Endothelial cell of umbilical vein (primary cell): ENCODE measurements around the gene GALNT9. TPM values are rescaled to one million over a fixed set of nuclear protein-coding genes. Genes with fewer than 3 reads are reported as not detected.

Experiments
- BruUV-seq: library from RNA; stranded (reverse); fragments of 400-500 nt; replicated peaks from 2 replicates; lab custom pipeline; 2021; lab: Mats Ljungman, UMichigan
- CTCF ChIA-PET: fragments of 300-600, 350-600 bp; sonication (Branson Sonifier 250); formaldehyde crosslinking; loops from one replicate; lab custom pipeline; 2021; ENCODE audit warnings: antibody characterized with exemption, inconsistent platforms; lab: Charles Lee
- POLR2A ChIA-PET: fragments of 300-600, 350-600 bp; sonication (Branson Sonifier 250); formaldehyde crosslinking; loops from one replicate; lab custom pipeline; 2021; ENCODE audit warnings: antibody characterized with exemption, inconsistent platforms; lab: Charles Lee
- DNase-seq: peaks from one replicate; pipeline ENCODE4 v3.0.0-alpha.2; 2011; ENCODE audit warnings: low read depth, low spot score
- FAIRE-seq: peaks from 2 replicates; lab custom pipeline; 2011; peaks lifted over from hg19 to GRCh38; lab: Jason Lieb, UNC
- H2AFZ ChIP-seq: 2 replicates; pipeline ENCODE4 v1.6.0; 2012; ENCODE audit warnings: low read depth, low read length, control low read depth, inconsistent platforms
- H3K27ac ChIP-seq: 2 replicates; pipeline ENCODE4 v1.5.1; 2011; ENCODE audit warnings: low read depth, mild to moderate bottlenecking, control low read depth, low read length, moderate library complexity; ENCODE audit not compliant: insufficient read depth
- H3K27me3 ChIP-seq, 2 experiments: 2 replicates each; pipeline versions ENCODE4 v1.6.0 to v1.6.1; 2011; ENCODE audit warnings: low read length in 2 of 2, mixed read lengths in 1 of 2; ENCODE audit not compliant: control insufficient read depth in 2 of 2, insufficient read depth in 2 of 2
- H3K36me3 ChIP-seq, 2 experiments: 2 replicates in 1 of 2; 3 replicates in 1 of 2; pipeline ENCODE4 v1.5.1; 2011; ENCODE audit warnings: low read length in 2 of 2, mild to moderate bottlenecking in 1 of 2, moderate library complexity in 1 of 2; ENCODE audit not compliant: control insufficient read depth in 2 of 2, insufficient read depth in 2 of 2; ENCODE audit errors: extremely low read depth in 1 of 2
- H3K4me1 ChIP-seq: 3 replicates; pipeline ENCODE4 v1.5.1; 2011; ENCODE audit warnings: mild to moderate bottlenecking, low read length; ENCODE audit not compliant: control insufficient read depth, insufficient read depth; ENCODE audit errors: extremely low read depth
- H3K4me2 ChIP-seq: 2 replicates; pipeline ENCODE4 v1.6.1; 2011; ENCODE audit warnings: low read length, control low read depth, mixed read lengths; ENCODE audit not compliant: insufficient read depth
- H3K4me3 ChIP-seq, 3 experiments: fragments of 200-600 bp in 1 of 3; sonication (generic), shearing (Covaris generic) in 1 of 3; replicated peaks in 1 of 3; 2 replicates each; pipeline ENCODE4 v1.5.1; 2011 to 2016; ENCODE audit warnings: control low read depth in 3 of 3, low read length in 3 of 3, mild to moderate bottlenecking in 2 of 3, inconsistent platforms in 1 of 3, low read depth in 1 of 3, moderate library complexity in 1 of 3; ENCODE audit not compliant: insufficient read depth in 1 of 3
- H3K79me2 ChIP-seq: 2 replicates; pipeline ENCODE4 v1.6.0; 2012; ENCODE audit warnings: low read length, inconsistent platforms; ENCODE audit not compliant: control insufficient read depth, insufficient read depth
- H3K9ac ChIP-seq: replicated peaks from 2 replicates; pipeline ENCODE3; 2011; ENCODE audit warnings: low read length, control low read depth; ENCODE audit not compliant: insufficient read depth; ENCODE audit errors: extremely low read depth
- H3K9me1 ChIP-seq: replicated peaks from 3 replicates; pipeline ENCODE4 v1.6.0; 2011; ENCODE audit warnings: mild to moderate bottlenecking, low read length; ENCODE audit not compliant: control insufficient read depth, insufficient read depth; ENCODE audit errors: extremely low read depth
- H3K9me3 ChIP-seq: replicated peaks from 2 replicates; pipeline ENCODE4 v1.5.1; 2012; ENCODE audit warnings: low read length, inconsistent platforms; ENCODE audit not compliant: control insufficient read depth, insufficient read depth
- H4K20me1 ChIP-seq: replicated peaks from 2 replicates; pipeline ENCODE3; 2011; ENCODE audit warnings: mild to moderate bottlenecking, low read length; ENCODE audit not compliant: control insufficient read depth, insufficient read depth; ENCODE audit errors: extremely low read depth
- CTCF ChIP-seq, 2 donors: IDR thresholded peaks; 1 replicate in 1 of 2; 2 replicates in 1 of 2; pipeline ENCODE4 v1.5.1; 2011; ENCODE audit warnings: low read length in 2 of 2, mild to moderate bottlenecking in 2 of 2, moderate library complexity in 2 of 2, control low read depth in 1 of 2, inconsistent platforms in 1 of 2, low read depth in 1 of 2; ENCODE audit not compliant: insufficient read depth in 1 of 2; ENCODE audit errors: extremely low read depth in 1 of 2
- EZH2 ChIP-seq: IDR thresholded peaks from 2 replicates; pipeline ENCODE4 v1.6.1; 2012; ENCODE audit warnings: borderline replicate concordance, low read depth, mild to moderate bottlenecking, moderate library complexity, low read length, inconsistent platforms; ENCODE audit not compliant: severe bottlenecking
- FOS ChIP-seq: IDR thresholded peaks from 2 replicates; pipeline ENCODE4 v1.6.1; 2011; ENCODE audit warnings: mild to moderate bottlenecking, low read length, moderate library complexity, borderline replicate concordance; ENCODE audit not compliant: insufficient read depth
- GATA2 ChIP-seq: IDR thresholded peaks from 2 replicates; pipeline ENCODE4 v1.7.0; 2011; ENCODE audit warnings: low read depth, mild to moderate bottlenecking, moderate library complexity, mixed read lengths, low read length; ENCODE audit not compliant: insufficient read length, insufficient read depth
- JUN ChIP-seq: IDR thresholded peaks from 2 replicates; pipeline ENCODE4 v1.6.1; 2011; ENCODE audit warnings: borderline replicate concordance, low read depth; ENCODE audit not compliant: insufficient read length, insufficient read depth
- MAX ChIP-seq: IDR thresholded peaks from 2 replicates; pipeline ENCODE4 v1.6.1; 2011; ENCODE audit not compliant: insufficient read depth, insufficient read length
- MYC ChIP-seq: IDR thresholded peaks from one replicate; pipeline ENCODE4 v1.6.1; 2011; ENCODE audit warnings: mild to moderate bottlenecking, low read depth, low read length
- POLR2A ChIP-seq: IDR thresholded peaks from 2 replicates; pipeline ENCODE4 v1.6.1; 2012; ENCODE audit warnings: low read depth, mild to moderate bottlenecking, control low read depth, low read length
- POLR2AphosphoS5 ChIP-seq: IDR thresholded peaks from 2 replicates; pipeline ENCODE4 v1.6.1; 2012; ENCODE audit warnings: low read depth, mild to moderate bottlenecking, control low read depth, low read length, moderate library complexity; ENCODE audit not compliant: insufficient read depth
- dilution Hi-C: fragments of 300-500 bp; cut with MboI; formaldehyde crosslinking; loops from one replicate; pipeline ENCODE4 v1.15.0; 2019; ENCODE audit warnings: low sequenced_read_pairs; ENCODE audit not compliant: extremely low pct_ligation_motif_present
- intact Hi-C: fragments of 100-400 bp; cut with micrococcal nuclease; formaldehyde crosslinking; loops from one replicate; pipeline ENCODE4 v1.10.0; 2022
- polyA plus RNA-seq, 4 experiments: library from polyadenylated mRNA; depleted of rRNA in 3 of 4; stranded (reverse) in 3 of 4; unstranded in 1 of 4; fragments of >200 nt; gene quantifications; 2 replicates each; pipeline versions ENCODE4 v1.2.1 to v1.2.3, GENCODE V29; 2011 to 2012; ENCODE audit warnings: missing spikeins in 1 of 4
- total RNA-seq: library from RNA; stranded (reverse); gene quantifications from 2 replicates; pipeline ENCODE4 v1.2.3, GENCODE V29; 2021

Gene GALNT9
- total and polyA plus RNA-seq, 2 donors (not counting 3 experiments of a cell fraction or from before 2014, with no cell fraction given), result 0.14 to 0.73 TPM

GRCh38 chr12:132360906-132361777 is 31.8 kb upstream of the GALNT9 start:
- ChIA-PET CTCF (no interaction called here), POLR2A (no interaction called here)
- no peak for DNase-seq
- TF ChIP-seq JUN (no peak), GATA2 (no peak), EZH2 (no peak), FOS (no peak), CTCF (IDR thresholded peaks at IDR 0.05; ENCODE audit: extremely low read depth in 1 of 2, insufficient read depth in 1 of 2, low read depth in 1 of 2, low read length in 2 of 2) (no peak), POLR2A (no peak), POLR2AphosphoS5 (no peak), MYC (no peak), MAX (no peak)
- Histone ChIP-seq H3K27me3 (no peaks in the 10 kb centered on the region), H2AFZ (no peak overlapping the region), H3K4me2 (no peak overlapping the region), H3K4me1 (no peaks in the 10 kb centered on the region), H3K4me3 (no peak overlapping the region), H4K20me1 (no peaks in the 10 kb centered on the region), H3K9me3 (no peaks in the 10 kb centered on the region), H3K27ac (no peak overlapping the region), H3K79me2 (no peaks in the 10 kb centered on the region), H3K9me1 (no peaks in the 10 kb centered on the region), H3K36me3 (no peaks in the 10 kb centered on the region), H3K9ac (no peak overlapping the region)
- BruUV-seq, result no TSS peak
- no peak for FAIRE-seq
- dilution Hi-C loops (no loop called here), intact Hi-C loops (no loop called here)
